HG02678 (cell line): ENCODE data around the gene ADARB2.

ENCODE experiments used
- ATAC-seq: cut with Tn5 transposase; IDR thresholded peaks from one replicate; pipeline ENCODE4 v1.9.1; 2021; ENCODE audit warnings: mild to moderate bottlenecking, moderate library complexity; ENCODE audit not compliant: unreplicated experiment

The ADARB2 gene

DNA sequence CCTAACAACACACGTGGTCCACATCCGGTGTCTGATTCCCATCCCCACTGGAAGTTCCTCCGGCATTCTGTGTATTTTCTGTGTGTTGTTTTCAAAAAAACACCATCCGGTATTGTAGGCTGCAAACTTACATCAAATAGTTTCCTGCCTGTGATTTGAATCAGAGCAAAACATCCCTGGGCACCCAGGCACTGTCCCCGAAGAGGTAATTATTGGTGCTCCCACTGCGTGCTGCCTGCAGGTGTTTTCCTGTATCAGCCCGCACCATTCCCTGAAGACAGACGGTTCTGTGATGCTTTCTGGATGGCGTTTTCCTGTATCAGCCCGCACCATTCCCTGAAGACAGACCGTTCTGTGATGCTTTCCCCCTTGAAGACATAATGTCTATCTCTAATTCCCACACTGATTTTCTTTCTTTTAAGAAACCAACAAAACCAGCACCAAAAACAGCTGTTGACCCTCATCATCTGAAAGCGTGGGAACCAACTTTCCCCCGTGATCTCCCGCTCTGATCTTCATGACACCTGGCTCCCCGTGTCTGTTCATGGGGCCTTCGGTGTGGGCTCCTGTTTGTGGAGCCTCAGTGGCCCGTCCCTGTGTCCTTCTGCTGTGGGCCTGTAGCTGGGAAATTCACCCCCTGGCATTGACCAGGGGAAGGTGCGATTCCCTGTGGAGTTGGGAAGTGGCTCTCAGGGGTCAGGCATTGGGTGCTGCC, 205.3 kb downstream of the ADARB2 start:
- no peak for ATAC-seq

DNA sequence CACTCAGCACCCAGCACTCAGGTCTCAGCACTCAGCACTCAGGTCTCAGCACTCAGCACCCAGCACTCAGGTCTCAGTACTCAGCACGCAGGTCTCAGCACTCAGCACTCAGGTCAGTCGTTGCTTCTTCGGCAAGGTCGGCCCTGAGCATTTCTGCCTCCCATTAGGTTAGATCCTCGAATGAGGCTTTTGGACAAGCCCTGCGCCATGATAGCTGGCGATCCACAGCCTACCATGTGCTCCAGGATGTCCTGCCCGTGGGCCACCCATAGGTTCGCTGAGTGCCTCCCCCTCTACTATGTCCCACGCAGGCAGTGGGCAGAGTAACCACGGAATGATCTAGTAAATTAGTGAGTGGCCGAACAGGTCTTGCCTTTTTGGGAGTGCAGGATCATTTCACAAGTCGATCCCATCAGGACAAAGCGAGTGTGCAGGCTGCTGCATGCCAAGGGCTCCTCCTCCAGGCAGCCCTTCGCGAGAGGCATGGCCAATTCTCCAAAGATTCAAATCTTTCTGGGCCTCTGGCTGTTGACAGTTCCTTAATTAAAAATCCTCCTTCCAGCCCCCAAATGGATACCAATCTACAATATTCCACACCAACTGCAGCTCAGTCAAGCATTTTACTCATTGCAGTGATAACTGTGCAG, 206.3 kb downstream of the ADARB2 start:
- no peak for ATAC-seq

DNA sequence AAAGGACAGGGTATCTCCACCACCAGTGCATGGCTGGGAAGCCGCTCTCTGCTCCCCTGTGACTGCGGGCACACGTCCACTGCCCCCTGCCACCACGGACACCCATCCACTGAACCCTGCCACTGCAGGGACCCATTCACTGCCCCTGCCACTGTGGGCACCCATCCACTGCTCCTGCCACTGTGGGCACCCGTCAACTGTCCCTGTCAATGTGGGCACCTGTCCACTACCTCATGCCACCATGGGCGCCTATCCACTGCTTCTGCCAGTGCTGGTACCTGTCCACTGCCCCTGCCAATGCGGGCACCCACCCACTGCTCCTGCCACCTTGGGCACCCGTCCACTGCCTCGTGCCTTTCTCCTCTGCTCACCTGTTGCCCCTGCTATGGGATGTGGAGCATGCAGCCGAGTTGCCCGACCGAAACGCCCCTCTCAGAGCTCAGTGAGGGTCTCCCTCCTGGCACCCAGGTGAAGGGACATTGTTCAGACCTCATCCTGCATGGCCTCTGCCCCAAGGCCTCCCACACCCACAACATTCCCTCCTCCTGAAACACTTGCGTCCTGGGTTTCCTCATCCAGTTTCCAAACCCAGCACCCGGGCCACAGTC, 207.4 kb downstream of the ADARB2 start:
- no peak for ATAC-seq

DNA sequence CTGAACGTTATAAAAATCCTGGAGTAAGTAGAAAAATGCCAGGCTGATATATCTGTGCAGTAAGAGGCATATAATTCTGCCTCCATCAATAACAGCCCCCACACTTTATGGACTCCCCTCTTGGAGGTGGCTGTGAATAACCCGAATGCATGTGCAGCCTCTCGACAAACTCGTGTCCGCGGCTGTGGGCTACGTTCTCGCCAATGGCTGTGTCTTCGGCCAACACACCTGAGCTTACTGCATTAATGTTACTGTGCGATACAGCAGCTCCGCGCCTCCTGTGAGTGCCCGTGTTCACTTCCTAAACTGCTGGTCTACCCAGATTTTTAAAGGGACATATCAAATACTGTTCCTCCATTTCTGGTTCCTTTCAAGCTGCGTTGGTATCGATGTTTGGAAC, 209.4 kb downstream of the ADARB2 start:
- no peak for ATAC-seq

DNA sequence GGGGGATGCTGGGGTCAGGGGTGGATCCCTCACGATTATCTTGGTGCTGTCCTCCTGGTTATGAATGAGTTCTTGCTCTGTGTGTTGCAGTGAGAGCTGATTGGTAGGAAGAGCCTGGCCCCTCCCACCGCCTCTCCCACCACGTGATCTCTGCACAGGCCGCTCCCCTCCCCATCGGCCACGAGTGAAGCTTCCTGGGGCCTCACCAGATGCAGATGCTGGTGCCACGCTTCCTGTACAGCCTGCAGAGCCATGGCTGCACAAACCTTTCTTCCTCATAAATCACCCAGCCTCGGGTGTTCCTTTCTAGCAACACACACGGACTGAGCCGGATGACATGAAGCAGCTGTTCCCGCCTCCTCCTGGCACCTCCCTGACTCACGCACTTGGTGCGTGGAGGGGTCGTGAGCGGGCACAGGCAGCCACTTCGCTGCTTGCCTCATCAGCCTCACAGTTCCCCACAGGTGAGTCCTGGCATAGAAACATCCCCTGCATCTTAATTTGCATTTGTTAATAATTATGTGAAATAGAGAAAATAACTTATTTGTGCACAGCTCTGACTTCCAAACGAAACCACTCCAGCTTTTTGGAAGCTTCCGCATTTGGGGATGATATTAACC, 210.8 kb downstream of the ADARB2 start:
- ATAC-seq: no peak

DNA sequence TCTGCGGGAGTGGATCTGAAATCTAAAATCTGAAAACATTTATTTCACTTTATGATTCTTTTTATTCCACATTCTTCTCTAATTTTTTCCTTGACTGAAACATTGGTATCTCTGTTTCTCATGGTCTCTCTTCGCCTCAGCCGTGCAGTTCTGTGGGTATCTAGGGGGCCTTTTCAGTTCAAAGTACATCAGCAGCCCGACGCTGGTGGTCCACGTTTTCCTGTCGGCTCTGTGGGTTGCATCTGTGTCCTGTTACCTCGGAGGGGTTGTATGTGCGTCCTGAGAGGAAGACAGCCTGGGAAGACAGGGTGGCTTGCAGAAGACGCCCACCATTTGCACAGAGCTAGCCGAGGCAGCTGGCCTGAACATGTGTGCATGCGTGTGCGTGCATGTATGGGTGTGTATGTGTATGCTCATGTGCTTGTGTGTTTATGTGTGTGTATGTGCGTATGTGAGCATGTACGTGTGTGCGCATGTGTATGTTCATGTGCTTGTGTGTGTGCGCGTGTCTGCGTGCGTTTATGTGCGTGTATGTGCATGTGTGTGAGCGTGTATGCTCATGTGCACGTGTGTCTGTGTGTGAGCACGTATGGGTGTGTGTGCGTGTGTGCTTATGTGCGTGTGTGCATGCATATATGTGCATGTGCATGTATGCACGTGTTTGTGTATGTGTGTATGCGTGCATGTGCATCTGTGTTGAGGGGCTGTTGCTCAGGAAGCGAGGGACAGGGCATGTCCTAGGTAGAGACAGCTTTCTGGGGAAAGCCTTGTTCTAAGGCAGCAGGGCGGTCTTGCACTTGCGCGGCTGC, 211.8 kb downstream of the ADARB2 start:
- ATAC-seq: no peak

DNA sequence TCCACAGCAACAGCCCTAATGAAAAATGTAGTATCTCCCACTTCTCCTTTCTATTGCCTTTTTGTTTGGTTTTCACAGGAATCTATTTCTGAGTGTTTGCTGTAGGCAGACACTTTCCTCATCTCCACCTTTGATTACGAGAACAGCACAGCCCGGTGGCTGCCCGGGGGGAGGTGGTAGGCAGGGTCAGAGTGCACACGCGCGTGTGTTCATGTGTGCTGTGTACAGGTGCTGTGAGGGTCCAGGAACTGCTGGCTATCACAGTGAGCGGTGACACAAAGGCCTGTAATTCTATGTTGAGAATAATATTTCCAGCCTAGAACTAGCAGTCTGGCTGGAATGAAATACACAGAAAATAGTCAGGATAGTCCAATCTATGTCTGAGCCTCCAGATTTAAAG, 212.8 kb downstream of the ADARB2 start:
- ATAC-seq: no peak

DNA sequence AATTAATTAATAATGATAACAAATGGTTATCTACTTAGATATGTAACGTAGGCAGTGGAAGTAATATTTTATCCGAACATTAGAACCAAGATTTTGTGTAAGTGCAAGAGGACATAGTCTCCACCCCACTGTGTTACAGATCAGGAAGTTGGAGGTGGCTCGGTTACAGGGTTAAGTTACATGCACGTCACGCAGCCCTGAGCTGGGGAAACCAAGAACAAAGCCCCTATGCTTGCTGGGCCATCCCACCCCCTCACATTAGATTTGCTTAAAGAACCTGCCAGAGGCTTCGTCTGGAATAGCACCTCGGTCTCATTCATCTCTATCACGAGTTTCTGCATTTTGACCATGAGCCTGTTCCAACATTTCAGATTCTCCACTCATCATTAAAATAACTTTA, 214.1 kb downstream of the ADARB2 start:
- no peak for ATAC-seq

DNA sequence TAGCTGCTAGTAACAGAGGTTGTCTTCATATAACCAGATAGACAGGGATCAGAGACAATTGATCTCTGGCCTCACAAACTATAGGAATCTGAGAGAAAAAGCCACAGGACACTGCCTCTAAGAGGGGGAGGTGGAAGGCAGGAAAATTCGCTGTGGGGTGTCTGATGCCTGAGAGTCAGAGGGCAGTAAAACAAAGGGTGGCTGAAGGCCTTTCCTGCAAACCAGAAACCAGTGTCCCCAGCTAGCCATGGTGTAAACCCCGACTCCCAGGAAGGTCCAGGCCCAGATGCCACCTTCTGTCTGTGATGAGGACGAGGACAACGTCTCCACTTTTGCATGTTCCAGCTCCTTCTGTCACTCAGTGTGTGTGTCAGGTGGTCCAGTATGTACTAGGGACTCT, 215.1 kb downstream of the ADARB2 start:
- ATAC-seq: no peak

DNA sequence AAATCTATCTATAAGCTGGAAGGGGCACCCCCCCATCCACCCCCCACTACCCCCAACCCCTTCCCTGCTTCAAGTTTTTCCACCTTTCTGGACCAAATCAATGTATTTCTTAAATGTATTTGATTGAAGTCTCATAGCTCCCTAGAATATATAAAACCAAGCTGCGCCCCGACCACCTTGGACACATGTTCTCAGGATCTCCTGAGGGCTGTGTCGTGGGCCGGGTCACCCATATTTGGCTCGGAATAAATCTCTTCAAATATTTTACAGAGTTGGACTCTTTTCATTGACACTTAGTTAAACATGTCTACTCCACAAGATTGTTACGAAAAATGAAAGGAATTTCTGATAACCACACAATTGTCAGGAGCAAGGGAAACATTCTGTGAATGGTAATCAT, 215.6 kb downstream of the ADARB2 start:
- no peak for ATAC-seq

DNA sequence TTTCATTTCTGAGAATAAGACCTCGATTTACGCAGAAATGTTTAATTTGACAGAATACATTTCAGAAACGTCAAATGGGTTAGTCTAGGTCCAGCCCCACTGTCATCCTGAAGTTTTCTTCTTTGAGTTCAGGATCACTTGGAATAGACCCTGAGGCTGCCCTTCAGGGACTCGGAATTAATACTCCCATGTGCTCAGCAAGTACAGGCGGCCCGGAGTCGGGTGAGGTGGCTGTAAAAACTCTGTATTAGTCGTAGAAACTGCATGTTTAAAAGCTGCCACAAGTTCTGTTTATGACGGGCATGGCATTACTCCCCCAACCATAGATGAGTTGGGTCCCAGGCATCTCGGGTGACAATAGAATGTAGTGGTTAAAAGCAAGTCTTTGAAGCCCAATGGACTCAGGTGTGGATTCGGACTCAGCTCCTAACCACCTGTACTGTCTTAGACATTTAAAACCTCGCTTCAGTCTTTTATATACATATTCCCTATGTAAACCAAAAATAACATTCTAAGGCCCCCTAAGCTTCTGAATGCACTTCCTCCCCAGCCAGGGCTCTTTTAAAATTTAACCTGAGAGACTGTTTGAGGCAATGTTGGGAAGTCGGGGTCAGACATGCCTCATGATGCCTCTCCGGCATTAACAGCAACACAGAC, 216.3 kb downstream of the ADARB2 start:
- no peak for ATAC-seq

DNA sequence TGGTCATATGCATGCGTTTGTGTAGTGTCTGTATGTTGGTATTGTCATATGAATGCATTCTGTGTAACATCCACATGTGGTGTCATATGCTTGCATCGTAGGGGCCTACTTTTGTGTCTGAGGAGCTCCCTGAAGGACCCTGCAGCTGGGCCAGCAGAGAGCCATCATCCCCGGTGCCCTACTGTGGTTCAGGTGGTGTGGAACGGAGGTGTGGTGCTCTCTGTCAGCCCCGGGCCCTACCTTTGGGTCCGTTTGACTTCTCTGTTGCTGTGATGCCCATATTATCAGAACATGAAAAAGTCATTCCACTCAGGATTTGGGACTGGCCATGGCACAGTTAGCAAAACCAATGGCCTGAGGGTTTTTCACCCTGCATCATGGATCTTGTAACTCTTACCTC, 217.9 kb downstream of the ADARB2 start:
- ATAC-seq: no peak

DNA sequence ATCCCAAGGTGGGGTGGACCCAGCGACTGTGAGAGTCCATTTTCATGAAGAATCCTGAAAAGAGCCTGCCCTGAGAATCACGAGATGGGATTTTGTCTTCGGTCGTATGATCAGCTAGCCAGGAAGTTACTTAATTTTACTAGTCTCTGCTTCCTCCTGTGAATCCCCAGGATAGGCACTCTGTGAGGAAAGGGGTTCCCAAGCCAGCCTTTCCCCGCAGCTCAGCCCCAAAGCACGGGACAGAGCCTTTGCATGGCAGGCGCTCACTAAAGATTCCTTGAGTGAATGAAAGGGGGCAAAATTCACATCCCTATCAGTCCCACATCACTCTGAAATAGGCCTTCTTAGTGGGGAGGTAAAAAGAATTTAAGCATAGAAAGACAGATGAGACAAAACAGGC, 219.6 kb downstream of the ADARB2 start:
- no peak for ATAC-seq

DNA sequence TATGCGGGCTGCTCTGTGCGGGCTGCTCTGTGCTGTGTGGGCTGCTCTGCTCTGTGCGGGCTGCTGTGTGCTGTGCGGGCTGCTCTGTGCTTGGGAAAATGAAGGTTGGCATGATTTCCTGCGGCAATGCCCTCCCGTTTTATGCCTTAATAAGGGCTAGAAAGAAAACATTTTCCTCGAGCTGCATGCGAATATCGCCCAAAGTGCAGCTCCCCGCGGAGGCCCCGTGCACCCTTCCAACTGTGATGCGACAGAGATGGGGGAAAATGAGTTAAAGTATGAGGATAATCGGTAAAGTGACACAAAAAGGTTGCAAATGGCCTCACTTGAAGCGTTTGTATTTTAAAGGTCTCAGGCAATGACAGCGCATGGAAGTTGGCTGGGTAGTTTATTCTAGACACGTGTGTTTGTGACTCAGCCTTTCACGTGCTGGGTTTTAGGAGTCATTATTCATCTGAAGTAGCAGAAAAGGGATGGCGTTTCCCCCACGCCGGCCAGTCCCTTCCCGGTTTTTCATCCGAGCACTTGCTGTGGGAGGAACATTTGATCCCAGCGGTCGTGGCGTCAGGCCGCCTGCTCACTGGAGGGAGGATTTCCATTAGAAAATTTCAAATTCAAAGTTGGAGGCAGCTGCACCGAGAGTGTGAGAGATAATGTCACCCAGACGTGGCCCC, 220.7 kb downstream of the ADARB2 start:
- no peak for ATAC-seq

DNA sequence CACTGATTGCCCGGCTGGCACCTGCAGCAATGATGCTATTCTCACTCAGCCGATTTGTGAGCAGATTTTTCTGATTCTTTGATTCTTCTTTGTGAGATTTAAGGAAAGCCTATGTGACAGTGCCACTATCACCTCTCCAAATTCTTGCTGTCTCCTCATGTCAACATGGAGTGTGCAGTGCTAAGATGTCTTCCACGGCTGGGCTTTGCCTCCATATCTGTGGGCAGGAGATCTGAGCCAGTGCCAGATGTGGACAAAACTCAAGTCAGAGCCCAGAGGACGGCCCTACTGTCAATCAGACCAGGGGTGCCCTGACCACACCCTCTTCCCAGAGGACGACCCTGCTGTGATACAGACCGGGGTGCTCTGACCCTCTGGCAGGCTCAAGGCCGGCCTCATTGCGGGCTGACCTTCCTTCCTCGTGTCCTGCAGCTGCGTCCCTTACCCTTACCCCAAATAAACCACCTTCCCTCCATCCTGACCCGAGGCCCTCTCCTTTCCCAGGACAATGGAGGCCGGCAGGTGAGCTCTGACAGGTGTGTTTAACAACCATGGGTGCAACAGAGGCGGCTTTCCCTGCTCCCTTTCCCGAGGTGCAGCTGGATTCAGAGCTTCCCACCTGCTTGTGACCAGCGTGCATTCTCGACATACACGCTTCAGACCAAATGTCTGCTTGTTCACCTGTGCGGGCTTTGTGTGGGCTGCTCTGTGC, 221.4 kb downstream of the ADARB2 start:
- ATAC-seq: no peak

DNA sequence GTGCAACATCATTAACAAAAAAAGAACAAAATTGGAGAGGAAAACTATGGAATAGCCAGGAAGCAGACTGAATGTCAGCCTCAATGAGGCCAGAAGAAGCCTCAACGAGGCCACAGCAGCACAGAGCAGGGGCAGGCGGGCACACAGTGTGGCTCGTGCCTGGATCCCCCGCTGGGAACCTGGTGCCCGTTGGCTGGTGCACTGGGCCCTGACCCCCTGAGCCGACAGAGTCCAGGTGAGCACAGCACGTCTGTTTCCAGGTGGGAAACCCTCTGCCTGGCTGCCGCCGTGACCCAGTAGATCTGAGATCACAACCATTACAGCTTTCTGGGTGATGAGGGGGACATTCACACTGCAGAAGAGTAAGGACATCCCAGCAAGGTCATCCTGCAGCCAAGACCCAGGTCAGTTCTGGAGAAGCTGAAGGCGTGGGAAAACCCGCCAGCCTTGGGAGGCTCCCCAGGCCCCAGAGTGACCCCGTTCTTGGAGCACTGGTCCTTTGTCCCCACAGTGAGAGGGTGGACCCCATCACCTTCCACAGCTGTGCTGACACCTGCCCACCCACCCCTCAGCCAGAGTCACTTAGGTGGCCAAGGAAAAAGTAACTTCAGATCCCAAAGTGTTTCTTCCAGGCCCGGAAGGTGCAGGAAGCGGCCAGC, 222.1 kb downstream of the ADARB2 start:
- no peak for ATAC-seq

DNA sequence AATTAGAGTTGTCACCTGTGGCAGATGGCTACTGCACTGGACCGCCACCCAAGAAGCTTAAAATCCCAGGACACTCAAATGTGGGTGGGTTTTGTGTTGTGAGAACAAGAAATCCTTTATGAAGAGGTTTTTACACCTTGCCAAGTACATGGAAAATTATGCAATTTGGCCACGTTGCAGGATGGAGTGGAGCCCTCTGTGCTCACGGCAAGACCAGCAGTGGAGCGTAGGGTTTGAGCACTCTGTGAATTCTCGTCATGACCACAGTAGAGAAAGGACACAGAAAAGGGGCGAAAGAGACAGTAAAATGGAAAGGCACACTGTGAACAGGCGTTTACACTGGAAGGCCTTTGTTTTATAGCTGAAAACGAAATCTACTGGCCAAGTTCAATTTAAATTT, 222.6 kb downstream of the ADARB2 start:
- ATAC-seq: no peak

DNA sequence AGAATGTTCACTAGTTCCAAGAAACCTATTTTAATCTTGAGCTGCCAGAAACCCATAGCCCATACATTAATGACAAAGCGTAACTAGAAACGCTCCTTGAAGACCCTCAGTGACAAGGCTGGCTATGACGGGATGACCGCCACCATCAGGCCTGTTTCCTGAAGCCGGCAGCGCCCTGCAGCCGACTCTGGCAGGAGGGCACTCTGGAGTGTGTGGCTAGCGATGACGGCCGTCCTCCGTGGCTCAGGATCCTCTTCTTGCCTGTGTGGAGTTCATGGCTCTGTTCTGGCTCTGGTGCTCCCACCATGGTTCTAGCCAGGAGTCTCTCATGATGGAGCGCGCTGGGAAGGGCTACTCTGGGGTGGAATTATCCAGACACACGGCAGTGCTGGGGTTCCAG, 224.1 kb downstream of the ADARB2 start:
- ATAC-seq: no peak

DNA sequence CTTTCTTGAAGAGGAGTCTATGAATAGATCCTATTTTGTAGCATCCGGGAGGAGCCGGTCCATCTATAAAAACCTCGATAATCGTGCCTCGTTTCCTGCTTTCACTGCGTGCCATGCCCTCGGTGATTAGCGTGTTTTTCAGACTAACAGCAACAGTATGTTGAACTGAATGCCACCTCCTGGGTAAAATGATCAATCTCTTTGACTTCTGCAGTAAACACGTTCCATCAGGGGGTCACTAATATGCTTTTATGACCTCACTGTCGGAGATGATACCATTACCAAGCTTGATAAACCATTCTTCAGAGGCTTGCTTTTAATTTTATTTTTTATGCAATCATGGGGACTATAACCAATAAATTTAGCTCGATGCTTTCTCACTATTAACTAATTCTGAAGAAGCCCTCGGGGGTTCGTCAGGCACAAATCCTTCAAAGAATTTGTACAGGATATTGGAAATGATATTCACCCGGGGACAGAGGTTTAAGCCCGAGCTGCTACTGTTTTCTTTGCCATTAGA, 228.3 kb downstream of the ADARB2 start:
- ATAC-seq: no peak
